Measurements from ENCODE around the gene OPN1MW2. TPM values are rescaled to one million over a fixed set of nuclear protein-coding genes. Genes with fewer than 3 reads are reported as not detected.
"Not testable (repeated sequence)": the region's sequence is repeated elsewhere in the genome, so short reads cannot be mapped to it uniquely, and the experiment has no call there.

OPN1MW2 gene
- total RNA-seq, 2 experiments from 2014 or later: not detected

GRCh38 chrX:154233620-154234019 lies 14.1 kb downstream of the OPN1MW2 start:
- POLR2A ChIA-PET; H3K36me3 Mint-ChIP-seq (ENCODE audit: low read depth); CTCF ChIA-PET; H3K27me3 Mint-ChIP-seq; H3K27ac Mint-ChIP-seq; H3K4me3 Mint-ChIP-seq; DNase-seq; H3K9me3 Mint-ChIP-seq; H3K4me1 Mint-ChIP-seq: not testable (repeated sequence)

- H3K36me3 Mint-ChIP-seq (ENCODE audit: low read depth); H3K27ac Mint-ChIP-seq; H3K4me3 Mint-ChIP-seq; H3K4me1 Mint-ChIP-seq; H3K9me3 Mint-ChIP-seq; CTCF ChIA-PET; POLR2A ChIA-PET; H3K27me3 Mint-ChIP-seq; DNase-seq: not testable (repeated sequence)
Measured at GRCh38 chrX:154238939-154239559, 19.5 kb downstream of the OPN1MW2 start.

GRCh38 chrX:154239982-154240503 lies 20.5 kb downstream of the OPN1MW2 start:
- CTCF ChIA-PET; H3K27ac Mint-ChIP-seq; POLR2A ChIA-PET; H3K4me1 Mint-ChIP-seq; H3K27me3 Mint-ChIP-seq; H3K9me3 Mint-ChIP-seq; DNase-seq; H3K36me3 Mint-ChIP-seq (ENCODE audit: low read depth); H3K4me3 Mint-ChIP-seq: not testable (repeated sequence)

GRCh38 chrX:154247377-154248045 lies 28.0 kb downstream of the OPN1MW2 start:
- H3K4me3 Mint-ChIP-seq; POLR2A ChIA-PET; H3K36me3 Mint-ChIP-seq (ENCODE audit: low read depth); DNase-seq; CTCF ChIA-PET; H3K9me3 Mint-ChIP-seq; H3K27ac Mint-ChIP-seq; H3K27me3 Mint-ChIP-seq; H3K4me1 Mint-ChIP-seq: not testable (repeated sequence)

- CTCF ChIA-PET; H3K27me3 Mint-ChIP-seq; H3K9me3 Mint-ChIP-seq; H3K4me3 Mint-ChIP-seq; DNase-seq; POLR2A ChIA-PET; H3K4me1 Mint-ChIP-seq; H3K27ac Mint-ChIP-seq; H3K36me3 Mint-ChIP-seq (ENCODE audit: low read depth): not testable (repeated sequence)
Measured at GRCh38 chrX:154248076-154248475, 28.5 kb downstream of the OPN1MW2 start.

GRCh38 chrX:154257282-154257681 lies 37.7 kb downstream of the OPN1MW2 start, which contains the start of gene OPN1MW3:
TSS of gene OPN1MW3 (plus strand) at chrX:154257582. CDS start at chrX:154257620, 38 bp downstream.
- POLR2A ChIA-PET; H3K4me1 Mint-ChIP-seq; H3K4me3 Mint-ChIP-seq; DNase-seq; H3K27me3 Mint-ChIP-seq; CTCF ChIA-PET; H3K9me3 Mint-ChIP-seq; H3K27ac Mint-ChIP-seq; H3K36me3 Mint-ChIP-seq (ENCODE audit: low read depth): not testable (repeated sequence)

- H3K27me3 Mint-ChIP-seq; H3K27ac Mint-ChIP-seq; CTCF ChIA-PET; POLR2A ChIA-PET; DNase-seq; H3K9me3 Mint-ChIP-seq; H3K4me1 Mint-ChIP-seq; H3K4me3 Mint-ChIP-seq; H3K36me3 Mint-ChIP-seq (ENCODE audit: low read depth): not testable (repeated sequence)
Measured at GRCh38 chrX:154258711-154259110, 39.2 kb downstream of the OPN1MW2 start.

GRCh38 chrX:154263072-154263471 lies 43.5 kb downstream of the OPN1MW2 start:
- DNase-seq; H3K9me3 Mint-ChIP-seq; H3K4me1 Mint-ChIP-seq; POLR2A ChIA-PET; H3K36me3 Mint-ChIP-seq (ENCODE audit: low read depth); CTCF ChIA-PET; H3K4me3 Mint-ChIP-seq; H3K27me3 Mint-ChIP-seq; H3K27ac Mint-ChIP-seq: not testable (repeated sequence)

GRCh38 chrX:154269245-154269644 lies 49.7 kb downstream of the OPN1MW2 start:
- H3K27ac Mint-ChIP-seq, POLR2A ChIA-PET, H3K4me3 Mint-ChIP-seq: not testable (repeated sequence)

More at GRCh38 chrX:154269245-154269644, 49.7 kb downstream of the OPN1MW2 start:
- H3K4me1 Mint-ChIP-seq; H3K27me3 Mint-ChIP-seq; DNase-seq; CTCF ChIA-PET; H3K9me3 Mint-ChIP-seq; H3K36me3 Mint-ChIP-seq (ENCODE audit: low read depth): not testable (repeated sequence)

Other genes starting within 250 kb of the OPN1MW2 start
- gene HCFC1, start 247.9 kb upstream of the OPN1MW2 start, total RNA-seq: 10 to 100 TPM; 88.3 to 93.1 TPM
- 10 to 100 TPM in 1 of 2 experiments, 1 to 10 TPM in 1; 9.9 to 12.6 TPM for gene TMEM187, start 247.0 kb upstream of the OPN1MW2 start, total RNA-seq
- gene IRAK1, start 199.9 kb upstream of the OPN1MW2 start, total RNA-seq: 100 to 1,000 TPM; 118 to 122 TPM
- gene MECP2, start 122.0 kb upstream of the OPN1MW2 start, total RNA-seq: 10 to 100 TPM; 80.7 to 83.0 TPM
- not detected for gene OPN1LW, start 75.5 kb upstream of the OPN1MW2 start, total RNA-seq
- gene OPN1MW, start 37.2 kb upstream of the OPN1MW2 start, total RNA-seq: not detected
- gene OPN1MW3, start 37.8 kb downstream of the OPN1MW2 start, total RNA-seq: not detected
- gene TEX28, start 75.4 kb downstream of the OPN1MW2 start, total RNA-seq: not detected
- gene TKTL1, start 76.0 kb downstream of the OPN1MW2 start, total RNA-seq: 1 to 10 TPM in 1 of 2 experiments, under 1 TPM in 1; 0.85 to 2.0 TPM
- gene FLNA, start 154.9 kb downstream of the OPN1MW2 start, total RNA-seq: 1,000 to 10,000 TPM; 1,571 to 1,579 TPM
- 10 to 100 TPM; 65.5 to 66.0 TPM for gene EMD, start 159.5 kb downstream of the OPN1MW2 start, total RNA-seq
- 1,000 to 10,000 TPM; 2,958 to 2,962 TPM for gene RPL10, start 178.6 kb downstream of the OPN1MW2 start, total RNA-seq
- gene DNASE1L1, start 189.5 kb downstream of the OPN1MW2 start, total RNA-seq: 10 to 100 TPM; 23.3 to 23.7 TPM
- gene TAFAZZIN, start 191.8 kb downstream of the OPN1MW2 start, total RNA-seq: 10 to 100 TPM; 93.7 to 93.9 TPM
- gene ATP6AP1, start 208.9 kb downstream of the OPN1MW2 start, total RNA-seq: 10 to 100 TPM; 52.3 to 53.2 TPM
- 100 to 1,000 TPM; 114 to 117 TPM for gene GDI1, start 217.4 kb downstream of the OPN1MW2 start, total RNA-seq
- gene FAM50A, start 224.4 kb downstream of the OPN1MW2 start, total RNA-seq: 10 to 100 TPM; 62.4 to 65.4 TPM
- 10 to 100 TPM; 49.3 to 52.8 TPM for gene PLXNA3, start 238.5 kb downstream of the OPN1MW2 start, total RNA-seq

Measured in activated CD4-positive, alpha-beta memory T cell treated with anti-CD3 and anti-CD28 coated beads, Interleukin-2, amount 10 ng/mL, durations not matched to agents 7 days and 5 days (primary cell).